AG10803 (cell line): ENCODE data around the gene CAVIN2.
"Not testable (repeated sequence)": the region's sequence is repeated elsewhere in the genome, so short reads cannot be mapped to it uniquely, and the experiment has no call there.

Experiments
- DNase-seq: peaks from one replicate; pipeline ENCODE4 v3.0.0; 2010; ENCODE audit warnings: low read depth
- H3K4me3 ChIP-seq: 2 replicates; pipeline ENCODE4 v1.5.1; 2011; ENCODE audit warnings: mild to moderate bottlenecking, low read length, control low read depth
- CTCF ChIP-seq: conservative IDR thresholded peaks from 2 replicates; pipeline ENCODE4 v1.5.1; 2011; ENCODE audit warnings: mild to moderate bottlenecking, low read length, control low read depth, inconsistent platforms

CAVIN2 gene

GRCh38 chr2:191797942-191798876 lies 48.7 kb downstream of the CAVIN2 start:
- H3K4me3 ChIP-seq: no peak overlapping the region
- no peak for TF ChIP-seq CTCF
- DNase-seq: no peak

- no peak overlapping the region for H3K4me3 ChIP-seq
- no peak for DNase-seq
- TF ChIP-seq CTCF: no peak
Observed at GRCh38 chr2:191797500-191797899, 49.4 kb downstream of the CAVIN2 start.

DNA sequence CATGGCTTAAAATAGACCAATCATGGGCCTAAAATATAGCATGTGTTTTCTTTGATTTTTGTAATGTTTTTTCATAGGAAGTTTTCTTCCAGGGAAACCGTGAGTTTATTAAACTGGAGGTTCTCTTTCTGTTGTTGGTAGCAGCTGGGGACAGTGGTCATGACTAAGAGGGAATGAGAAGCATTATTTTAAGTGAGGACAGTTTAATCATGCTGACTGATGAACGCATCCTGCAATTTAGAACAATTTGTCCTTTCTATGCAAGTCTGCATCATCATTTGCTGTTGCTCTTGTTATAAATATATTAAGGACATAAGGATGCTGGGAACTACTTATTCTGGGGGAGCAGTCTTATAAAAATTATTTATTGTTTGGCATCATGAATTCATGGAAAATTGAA lies 51.2 kb downstream of the CAVIN2 start:
- no peak for DNase-seq
- no peak for TF ChIP-seq CTCF
- no peak overlapping the region for H3K4me3 ChIP-seq

- no peak for DNase-seq
- no peak for TF ChIP-seq CTCF
- no peak overlapping the region for H3K4me3 ChIP-seq
Observed at GRCh38 chr2:191791953-191792560, 54.8 kb downstream of the CAVIN2 start.

- no peak overlapping the region for H3K4me3 ChIP-seq
- TF ChIP-seq CTCF: no peak
- no peak for DNase-seq
Observed at GRCh38 chr2:191790737-191791136, 56.2 kb downstream of the CAVIN2 start.

- DNase-seq: no peak
- H3K4me3 ChIP-seq: no peak overlapping the region
- TF ChIP-seq CTCF: no peak
Observed at GRCh38 chr2:191789796-191790195, 57.1 kb downstream of the CAVIN2 start.

GRCh38 chr2:191786694-191787093 lies 60.2 kb downstream of the CAVIN2 start:
- H3K4me3 ChIP-seq: no peak overlapping the region
- no peak for TF ChIP-seq CTCF
- no peak for DNase-seq

DNA sequence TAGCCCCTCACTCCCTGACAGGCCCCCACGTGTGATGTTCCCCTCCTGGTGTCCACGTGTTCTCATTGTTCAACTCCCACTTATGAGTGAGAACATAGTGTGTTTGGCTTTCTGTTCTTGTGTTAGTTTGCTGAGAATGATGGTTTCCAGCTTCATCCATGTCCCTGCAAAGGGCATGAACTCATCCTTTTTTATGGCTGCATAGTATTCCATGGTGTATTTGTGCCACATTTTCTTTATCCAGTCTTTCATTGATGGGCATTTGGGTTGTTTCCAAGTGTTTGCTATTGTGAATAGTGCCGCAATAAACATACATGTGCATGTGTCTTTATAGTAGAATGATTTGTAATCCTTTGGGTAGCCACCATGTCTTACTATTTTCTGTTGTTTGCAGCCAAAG lies 61.2 kb downstream of the CAVIN2 start:
- not testable (repeated sequence) for DNase-seq, H3K4me3 ChIP-seq
